ENCODE measurements around the gene EFHC2.

Gene EFHC2, protein sequence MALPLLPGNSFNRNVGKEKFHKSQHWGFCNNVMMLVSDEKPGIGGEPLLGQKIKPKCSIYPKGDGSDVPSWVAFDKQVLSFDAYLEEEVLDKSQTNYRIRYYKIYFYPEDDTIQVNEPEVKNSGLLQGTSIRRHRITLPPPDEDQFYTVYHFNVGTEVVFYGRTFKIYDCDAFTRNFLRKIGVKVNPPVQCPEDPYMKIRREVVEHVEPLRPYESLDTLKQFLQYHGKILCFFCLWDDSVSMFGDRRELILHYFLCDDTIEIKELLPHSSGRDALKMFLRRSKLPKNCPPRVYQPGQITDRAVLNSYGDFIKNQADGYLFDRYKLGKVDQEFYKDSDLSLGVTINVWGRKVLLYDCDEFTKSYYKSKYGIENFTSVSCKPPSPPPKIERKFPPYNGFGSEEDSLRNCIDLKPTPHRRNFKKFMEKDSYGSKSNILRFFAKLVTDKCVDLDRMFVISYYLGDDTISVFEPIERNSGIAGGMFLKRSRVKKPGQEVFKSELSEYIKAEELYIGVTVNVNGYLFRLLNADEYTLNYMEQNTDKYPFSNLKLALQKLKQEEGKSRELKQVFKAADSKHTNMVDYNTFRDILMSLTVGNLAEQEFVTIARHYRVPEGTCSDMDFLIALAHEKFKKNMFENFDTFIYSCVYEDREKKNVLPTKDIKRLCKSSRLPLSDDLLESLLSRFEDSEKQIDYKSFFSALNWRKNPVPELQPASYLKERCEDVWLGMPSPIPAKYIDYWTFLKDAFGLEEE

DNA sequence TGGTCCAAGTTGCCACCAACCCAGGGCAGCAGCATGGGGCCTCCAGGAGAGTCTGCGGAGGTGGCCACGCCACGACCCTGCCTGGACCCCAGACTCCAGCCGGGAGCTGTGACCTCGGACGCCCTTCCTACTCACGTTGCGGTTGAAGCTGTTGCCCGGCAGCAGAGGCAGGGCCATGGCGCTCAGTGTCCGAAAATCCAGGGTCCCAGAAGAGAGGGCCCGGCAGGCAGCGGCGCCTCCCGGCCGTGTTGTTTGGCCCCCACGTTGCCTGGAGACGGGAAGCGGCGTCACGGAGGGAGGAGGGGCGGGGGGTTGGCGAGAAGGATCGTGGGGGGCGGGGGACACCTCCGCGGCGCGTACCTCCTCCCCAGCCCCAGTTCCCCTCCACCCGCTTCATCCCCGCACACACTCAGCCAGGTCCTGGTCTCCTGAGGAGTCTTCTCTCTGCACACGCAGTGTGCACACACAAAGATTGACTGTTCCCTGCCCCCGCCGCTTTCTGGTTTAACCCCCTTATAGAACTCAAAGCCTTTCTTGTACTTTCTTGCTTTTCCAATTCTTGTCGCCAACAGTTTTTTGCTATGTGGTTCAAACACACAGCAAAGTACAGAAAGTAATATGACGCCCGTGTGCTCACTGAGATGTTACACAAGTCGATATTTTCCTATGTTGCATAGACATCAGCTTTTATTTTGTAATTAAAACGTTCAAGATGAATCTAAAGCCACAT is at the start of gene EFHC2:
TSS of gene EFHC2 (minus strand) at position 261 of the 730 bp plus-strand sequence. CDS start at position 177, 84 bp downstream.
- DNase-seq, result peak; percentile 49

DNA sequence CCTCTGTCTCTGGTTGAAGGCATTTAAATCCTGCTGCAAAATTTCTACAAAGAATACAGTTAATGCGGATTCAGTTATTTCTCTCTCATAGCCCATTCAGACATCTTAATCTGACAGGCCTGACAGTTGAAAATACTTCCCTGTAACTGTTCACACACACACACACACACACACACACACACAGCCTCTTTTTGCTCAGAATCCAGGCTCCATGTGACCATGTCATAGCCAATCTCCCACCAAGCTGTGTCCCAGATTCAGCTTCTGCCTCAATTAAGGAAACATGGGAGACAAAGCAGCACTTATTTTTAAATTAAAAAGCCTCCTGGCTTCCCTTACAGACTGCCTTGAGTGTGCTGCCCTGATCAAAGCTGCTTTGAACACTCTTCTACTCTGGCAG is 49.3 kb upstream of the EFHC2 start:
- no peak for DNase-seq

DNA sequence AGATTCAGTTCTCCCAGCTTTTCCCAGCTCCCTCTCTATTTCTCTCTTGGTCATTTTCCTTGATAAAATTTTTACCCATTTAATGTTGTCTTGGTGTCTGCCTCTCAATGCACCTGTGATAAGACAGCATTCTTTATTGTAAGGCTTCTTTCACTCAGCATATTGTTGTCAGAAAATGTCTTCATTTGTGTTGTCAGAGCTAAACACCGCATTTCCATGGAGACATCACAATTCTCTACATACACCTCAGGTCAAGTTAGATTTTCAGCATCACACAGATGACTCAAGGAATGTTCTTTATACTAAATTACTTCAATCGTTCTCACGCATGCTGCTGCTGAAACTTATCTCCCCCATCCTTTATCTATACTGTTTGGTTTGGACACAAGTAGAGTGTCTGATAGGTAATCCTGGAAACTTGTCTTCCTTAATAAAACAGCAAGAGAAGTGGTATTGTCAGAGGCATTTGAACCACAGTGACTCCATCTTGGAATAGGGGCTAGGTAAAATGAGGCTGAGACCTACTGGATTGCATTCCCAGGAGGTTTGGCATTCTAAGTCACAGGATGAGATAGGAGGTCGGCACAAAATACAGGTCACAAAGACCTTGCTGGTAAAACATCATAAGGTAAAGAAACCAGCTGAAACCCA is 41.3 kb upstream of the EFHC2 start:
- no peak for DNase-seq

DNA sequence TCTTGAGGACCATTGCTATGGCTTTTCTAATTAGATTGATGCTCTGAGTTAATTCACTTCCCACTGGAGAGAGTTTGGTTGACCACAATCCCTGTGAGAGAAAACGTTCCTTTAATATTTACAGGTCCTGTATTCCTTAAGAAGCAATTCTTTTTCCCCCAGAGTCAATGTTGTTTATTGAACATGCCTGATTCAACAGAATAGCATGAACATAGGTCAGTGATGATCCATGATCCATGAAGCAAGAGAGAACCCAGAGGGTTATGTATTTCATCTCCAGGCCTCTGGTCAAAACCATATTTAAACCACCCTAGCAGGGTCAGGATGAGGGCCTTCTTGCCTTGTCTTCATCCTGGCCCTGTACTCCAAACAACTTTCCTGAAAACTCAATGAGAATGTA is 39.4 kb upstream of the EFHC2 start:
- DNase-seq, result no peak

DNA sequence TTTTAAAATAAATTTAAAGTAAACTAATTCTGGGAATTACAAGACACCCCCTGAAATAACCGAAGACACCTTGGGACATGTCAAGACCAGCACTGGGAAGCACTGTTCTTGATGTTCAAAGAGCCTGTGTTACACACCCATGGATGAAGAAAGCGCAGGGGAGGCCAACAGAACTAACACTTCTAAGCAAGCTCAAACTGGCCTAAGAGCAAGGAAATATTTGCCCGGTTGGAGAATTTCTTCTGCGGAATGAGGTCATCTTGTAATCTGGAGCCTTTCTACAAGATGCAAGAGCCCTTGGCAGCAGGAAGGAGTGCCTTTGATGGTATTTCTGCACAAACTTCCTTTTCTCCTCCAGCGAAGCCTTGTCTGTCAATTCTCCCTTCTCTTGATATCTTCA is 9.3 kb upstream of the EFHC2 start:
- no peak for DNase-seq

DNA sequence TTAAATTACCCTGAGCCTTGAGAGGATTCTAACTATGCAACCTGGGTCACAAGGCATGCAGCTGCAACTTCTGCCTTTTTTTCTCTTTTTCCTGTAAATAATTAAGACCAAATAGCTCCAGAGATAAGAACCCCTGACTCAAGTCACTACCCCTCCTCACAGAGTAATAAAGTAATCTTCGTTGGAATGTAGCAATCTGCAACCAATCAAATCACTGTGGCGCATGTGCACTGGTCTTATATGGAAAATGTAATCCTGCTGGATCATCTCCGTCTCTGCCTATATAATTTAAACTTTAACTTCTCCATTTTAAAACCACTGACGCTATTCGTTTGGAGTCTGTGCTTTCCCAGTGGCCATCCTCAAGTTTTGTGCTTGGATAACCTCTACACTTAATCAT is 6.1 kb upstream of the EFHC2 start:
- no peak for DNase-seq

DNA sequence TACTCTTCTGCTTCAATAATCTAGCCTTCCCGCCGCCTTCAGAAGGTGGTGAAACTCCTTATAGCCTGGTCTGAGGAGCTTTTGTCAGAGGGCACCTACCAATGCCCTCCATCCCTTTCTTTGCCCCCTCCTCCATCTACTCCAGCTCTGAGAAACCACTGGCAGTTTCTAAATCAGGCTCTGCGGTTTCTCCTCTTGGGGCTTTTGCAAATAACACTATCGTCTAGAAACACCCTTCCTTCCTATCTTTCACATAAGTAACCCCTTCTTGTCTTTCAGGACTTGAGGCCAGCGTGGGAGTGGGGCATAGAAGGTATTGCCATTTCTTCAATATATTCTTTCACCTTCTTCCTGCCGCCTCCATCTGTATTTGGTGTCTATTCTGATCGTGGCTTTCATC is 1.2 kb upstream of the EFHC2 start:
- peak; percentile 6 for DNase-seq

DNA sequence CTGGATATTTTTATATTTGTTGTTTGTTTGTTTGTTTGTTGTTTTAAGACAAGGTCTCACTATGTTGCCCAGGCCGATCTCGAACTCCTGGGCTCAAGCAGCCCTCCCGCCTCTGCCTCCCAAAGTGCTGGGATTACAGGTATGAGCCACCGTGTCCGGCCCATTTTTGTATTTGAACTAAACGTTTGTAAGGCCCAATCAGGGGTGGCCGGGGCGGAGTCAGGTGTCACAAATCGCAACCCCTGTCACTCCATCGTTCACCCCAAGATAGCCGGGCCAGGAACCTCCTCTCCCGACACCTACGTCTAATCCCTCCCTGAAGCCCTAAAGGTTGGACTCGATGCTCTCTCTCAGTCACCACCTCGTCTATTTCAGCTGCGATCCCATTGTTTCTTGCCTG is 722 bp upstream of the EFHC2 start:
- DNase-seq, result peak; percentile 63

DNA sequence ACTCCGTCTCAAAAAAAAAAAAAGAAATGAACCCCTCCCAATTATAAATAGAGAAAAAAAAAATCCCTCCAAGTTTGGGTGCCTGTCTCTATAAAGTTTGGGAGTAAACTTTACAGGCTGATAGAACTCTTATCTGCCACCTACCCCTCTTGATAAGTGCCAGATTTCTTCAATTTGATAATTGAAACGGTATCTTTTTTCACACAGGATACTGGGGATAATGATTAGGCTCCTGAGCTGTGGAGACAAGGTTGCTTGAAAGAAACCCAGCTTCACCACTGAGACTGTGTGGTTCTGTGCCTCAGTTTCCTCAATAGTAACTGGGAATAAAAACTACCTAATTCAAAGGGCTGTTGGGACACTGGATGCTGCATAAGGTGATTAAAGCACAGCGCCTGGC is 606 bp downstream of the EFHC2 start:
- no peak for DNase-seq

DNA sequence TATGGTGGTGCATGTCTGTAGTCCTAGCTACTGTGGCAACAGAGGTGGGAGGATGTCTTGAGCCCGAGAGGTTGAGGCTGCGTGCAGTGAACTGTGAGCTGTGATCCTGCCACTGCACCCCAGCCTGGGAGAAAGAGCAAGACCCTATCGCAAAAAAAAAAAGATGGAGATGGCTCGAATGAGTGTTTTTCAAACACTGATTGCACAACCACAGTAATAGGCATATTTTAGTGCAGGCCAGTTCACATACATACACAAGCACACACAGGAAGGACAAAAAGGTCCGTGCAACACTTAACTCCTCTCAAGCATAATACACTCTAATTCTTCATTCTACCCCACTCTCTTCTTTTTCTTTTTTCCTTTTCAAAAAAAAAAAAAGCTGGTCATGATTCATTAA is 5.1 kb downstream of the EFHC2 start:
- DNase-seq, result no peak

DNA sequence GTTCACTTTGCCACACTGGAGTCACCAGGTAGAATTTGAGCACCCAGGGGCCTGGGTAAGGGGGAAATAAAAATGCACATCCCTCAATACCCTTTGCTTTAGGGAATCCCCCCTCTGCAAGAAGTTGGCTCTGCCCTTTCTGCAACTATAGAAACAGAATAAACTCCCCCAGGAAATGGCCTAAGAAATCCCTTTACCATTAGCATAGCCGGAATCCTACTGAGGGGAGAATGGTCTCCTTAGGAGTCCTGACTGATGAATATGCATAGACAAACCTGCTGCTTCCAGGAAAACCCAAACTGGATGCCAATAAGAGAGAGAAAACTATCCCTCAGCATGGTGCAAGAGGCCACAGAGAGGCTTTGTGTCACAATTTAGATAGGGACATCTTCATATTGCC is 11.0 kb downstream of the EFHC2 start:
- no peak for DNase-seq

DNA sequence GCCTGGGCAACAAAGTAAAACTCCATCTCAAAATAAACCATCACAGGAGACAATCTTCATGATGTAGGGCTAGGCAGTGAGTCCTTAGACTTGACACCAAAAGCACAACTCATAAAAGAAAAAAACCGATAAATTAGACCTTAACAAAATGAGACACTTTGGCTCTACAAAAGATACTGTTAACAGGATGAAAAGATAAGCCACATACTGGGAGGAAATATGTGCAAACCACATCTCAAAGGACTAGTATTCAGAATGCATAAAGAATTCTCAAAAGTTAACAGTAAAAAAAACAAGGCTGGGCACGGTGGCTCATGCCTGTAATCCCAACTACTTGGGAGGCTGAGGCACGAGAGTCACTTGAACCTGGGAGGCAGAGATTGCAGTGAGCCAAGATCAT is 13.2 kb downstream of the EFHC2 start:
- DNase-seq, result no peak

DNA sequence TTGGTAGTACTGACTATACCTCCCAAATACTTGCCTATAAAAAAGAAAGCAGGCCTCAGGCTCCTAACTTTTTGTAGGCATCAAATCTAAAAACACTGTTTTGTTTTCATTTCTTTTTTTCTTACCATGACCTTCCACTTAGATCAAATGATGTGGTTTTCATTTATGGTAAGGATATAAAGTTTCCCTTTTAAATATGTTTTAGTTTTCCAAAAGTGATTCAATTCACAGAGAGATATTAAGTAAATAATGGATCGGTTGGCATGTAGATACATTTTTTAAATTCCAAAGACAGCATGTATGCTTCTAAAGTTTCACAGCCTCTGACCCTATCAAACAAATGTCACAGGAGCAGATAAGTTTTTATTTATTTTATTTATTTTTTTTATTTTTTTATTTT is 23.9 kb downstream of the EFHC2 start:
- no peak for DNase-seq

DNA sequence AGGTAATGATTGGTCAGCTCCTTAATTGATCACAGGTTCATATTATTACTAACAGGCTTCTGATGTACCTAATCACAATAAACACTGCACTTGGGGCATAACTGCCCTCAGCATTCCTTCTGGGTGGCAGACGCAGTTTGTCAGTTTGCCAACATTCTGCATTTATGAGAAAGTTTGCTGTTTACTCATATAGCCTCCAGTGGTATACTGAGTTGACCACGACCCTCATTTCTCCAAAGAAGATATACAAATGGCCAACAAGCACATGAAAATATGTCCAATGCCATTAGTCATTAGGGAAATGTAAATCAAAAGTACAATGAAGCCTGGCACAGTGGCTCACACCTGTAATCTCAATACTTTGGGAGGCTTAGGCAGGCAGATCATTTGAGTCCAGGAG is 26.3 kb downstream of the EFHC2 start:
- DNase-seq, result no peak

DNA sequence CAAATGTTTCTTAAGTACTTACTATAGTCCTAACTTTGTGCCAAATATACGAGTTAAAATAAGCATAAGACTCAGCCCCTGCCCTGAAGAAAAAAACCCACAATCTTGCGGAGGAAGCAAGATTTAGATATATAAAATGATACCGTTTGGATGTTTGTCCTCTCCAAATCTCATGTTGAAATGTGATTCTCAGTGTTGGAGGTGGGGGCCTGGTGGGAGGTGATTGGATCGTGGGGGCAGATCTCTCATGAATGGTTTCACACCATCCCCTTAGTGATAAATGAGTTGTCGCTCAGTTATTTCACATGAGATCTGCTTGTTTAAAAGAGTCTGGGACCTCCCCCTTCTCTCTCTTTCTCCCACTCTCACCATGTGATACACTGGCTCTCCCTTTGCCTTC is 28.7 kb downstream of the EFHC2 start:
- DNase-seq, result no peak

DNA sequence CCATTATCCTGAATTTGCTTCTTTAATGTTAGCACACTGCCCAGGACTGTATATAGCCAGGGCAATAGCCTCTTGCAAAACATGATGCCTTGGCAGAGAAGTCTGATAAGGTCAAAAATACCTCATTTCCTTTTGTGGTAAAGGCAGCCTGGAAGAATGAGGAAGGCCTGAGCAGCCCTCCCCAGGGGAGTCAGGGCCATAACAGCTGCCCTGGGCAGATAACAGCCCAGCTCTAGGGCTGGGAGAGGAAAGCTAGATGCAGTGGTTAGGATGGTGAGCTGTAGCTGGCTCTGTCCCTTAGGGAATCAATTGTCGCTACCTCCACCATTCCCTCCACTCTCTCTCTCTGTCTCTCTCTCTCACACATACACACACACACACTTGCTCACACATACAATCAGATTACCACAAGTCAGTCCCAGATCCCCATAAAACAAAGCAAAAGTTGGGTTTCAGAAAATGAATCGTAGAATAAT is 29.2 kb downstream of the EFHC2 start:
- DNase-seq, result no peak

DNA sequence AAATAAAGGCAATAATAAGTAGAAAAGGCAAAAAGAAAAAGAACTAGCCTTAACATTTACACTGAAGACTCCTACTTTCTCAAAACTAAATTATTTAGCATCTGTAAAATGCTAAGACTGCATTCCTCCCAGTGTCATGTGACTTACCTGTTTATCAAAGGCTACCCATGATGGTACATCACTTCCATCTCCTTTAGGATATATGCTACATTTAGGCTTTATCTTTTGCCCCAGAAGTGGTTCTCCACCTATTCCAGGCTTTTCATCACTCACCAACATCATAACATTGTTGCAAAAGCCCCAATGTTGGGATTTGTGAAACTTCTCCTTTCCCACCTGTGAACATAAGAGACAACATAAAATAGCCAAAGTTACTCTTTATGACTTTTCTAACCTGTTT is 31.1 kb downstream of the EFHC2 start:
- no peak for DNase-seq

DNA sequence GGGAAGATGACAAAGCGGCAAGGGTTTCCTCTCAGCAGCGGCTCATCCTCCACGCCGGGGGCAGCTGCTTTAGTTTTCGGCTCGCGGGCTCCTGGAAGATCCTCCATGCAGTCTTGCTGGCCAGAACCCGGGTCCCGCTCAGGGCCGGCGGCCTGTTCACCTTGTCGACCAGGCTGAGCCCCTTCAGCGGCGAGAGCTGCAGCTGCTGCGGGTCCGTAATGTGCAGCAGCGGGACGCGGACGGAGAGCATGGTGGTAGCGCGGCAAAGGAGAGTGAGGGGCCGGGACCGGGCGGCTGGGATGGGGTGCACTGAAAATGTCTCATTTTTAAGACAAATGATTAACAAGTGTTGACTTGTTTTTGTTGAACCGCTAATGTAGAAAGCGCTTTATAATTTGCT is 33.2 kb downstream of the EFHC2 start:
- no peak for DNase-seq

DNA sequence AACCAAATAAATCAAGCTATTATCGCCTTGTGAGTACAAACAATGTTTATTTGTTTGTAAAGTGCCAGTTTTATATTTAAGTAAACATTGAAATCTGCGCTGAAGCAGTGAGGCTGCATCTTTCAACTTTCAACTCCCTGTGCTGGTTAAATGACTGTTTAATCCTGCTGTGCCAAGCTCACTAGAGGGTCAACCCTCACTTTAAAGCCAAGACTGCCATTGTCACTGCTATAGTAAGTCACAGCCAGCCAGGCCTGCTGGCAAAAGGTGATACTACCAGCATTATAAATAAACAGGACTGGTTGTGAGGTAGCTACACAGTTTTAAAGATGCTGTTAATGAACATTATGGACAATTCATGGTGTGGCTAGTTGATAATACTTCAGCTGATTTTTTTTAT is 34.6 kb downstream of the EFHC2 start:
- no peak for DNase-seq

DNA sequence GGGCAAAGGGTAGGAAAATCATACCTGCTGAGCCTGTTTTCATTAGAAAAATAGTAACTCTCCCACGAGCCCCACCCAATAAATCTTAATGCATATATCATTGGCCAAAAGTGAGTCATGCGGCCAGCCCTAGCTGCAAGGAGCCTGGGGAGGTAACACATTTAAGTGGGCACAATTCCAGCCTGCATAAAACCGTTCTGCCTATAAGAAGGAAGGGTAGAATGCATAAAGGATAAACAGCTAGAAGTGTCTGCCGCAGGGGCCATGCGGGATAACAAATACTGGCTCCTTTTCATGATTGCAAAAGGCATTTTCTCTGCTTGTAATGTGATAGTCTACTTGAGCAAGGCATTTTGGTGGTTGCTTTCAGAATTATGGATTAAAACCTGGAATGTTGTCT is 37.1 kb downstream of the EFHC2 start:
- DNase-seq, result no peak

DNA sequence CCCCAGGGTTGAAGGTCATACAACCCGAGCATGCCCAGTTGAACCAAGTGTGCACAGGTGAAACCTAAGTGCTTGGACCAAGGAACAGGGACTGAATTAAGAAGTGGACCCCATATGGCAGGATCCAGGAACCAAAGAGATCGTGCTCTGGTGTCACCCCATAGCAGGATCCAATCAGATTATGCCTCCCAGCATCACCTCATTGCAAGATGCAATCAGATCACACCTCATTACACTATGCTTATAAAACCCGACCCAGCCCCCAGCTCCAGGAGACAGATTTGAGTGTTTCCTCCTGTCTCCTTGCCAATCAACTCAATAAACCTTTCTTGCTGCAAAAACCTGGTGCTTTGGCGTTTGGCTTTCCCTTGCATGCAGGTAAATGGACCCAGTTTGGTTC is 37.6 kb downstream of the EFHC2 start:
- no peak for DNase-seq

DNA sequence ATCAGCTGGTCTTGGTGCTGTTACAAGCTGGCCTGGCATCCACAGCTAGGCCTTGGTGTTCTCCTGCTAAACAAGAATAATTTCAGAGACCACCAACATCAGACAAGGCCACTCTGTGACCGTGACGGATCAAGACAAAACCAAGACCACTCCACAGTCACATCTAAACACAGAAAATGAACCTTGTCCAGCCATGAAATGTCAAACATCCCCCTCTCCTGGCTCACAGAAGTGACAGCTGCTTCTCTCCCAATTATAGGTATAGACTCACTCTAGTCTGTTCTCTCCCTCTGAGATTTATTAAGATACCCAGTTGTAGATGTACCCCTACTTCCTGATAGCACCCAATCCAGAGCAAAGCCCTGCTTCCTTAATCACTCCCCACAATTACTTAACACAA is 40.4 kb downstream of the EFHC2 start:
- no peak for DNase-seq

DNA sequence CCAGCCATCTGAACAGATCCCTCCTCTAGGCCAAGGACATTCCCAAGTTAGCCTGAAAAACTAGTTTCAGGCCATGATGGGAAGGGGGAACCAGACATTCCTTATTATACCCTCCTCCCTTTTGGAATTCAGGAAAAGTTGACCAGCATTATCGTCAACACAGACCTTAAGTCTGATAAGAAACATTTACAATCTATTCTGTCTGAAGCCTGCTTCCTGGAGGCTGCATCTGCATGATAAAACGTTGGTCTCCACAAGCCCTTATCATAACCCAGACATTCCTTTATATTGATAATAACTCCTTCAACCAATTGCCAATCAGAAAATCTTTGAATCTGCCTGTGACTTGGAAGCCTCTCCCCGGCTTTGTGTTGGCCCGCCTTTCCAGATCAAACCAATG is 44.3 kb downstream of the EFHC2 start:
- no peak for DNase-seq
